Stimulated activated CD8-positive, alpha-beta memory T cell treated with anti-CD3 and anti-CD28 coated beads, Interleukin-7, amount 100 ng/mL, for 4 hours (primary cell): Measurements from ENCODE around the gene XYLT1.

Experiments used
- DNase-seq, 2 donors: peaks; one replicate each; pipeline ENCODE4 v3.0.0-alpha.2; 2020; ENCODE audit warnings: low read depth in 2 of 2

The XYLT1 gene

GRCh38 chr16:17357307-17358062 lies 113.3 kb downstream of the XYLT1 start:
- DNase-seq, result no peak

GRCh38 chr16:17356243-17356933 lies 114.4 kb downstream of the XYLT1 start:
- DNase-seq, result no peak

DNA sequence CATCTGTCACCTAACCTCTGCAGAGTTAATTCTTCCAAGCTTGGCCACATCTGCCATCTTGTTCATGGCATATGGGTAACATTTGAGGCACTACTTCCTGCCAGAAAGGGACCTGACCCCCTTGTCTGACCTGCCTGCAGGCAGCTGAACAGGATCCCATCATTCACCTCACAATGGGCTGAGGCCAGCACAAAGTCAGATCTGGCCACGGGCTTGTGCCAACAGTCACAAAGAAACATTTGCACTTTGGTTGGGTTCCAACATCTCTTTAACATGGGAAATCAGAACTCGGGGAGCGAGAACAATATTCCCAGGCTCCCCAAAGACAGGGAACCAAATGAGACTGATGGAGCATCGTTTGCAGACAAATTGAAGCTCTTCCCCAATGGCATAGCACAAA lies 116.1 kb downstream of the XYLT1 start:
- DNase-seq, result no peak

DNA sequence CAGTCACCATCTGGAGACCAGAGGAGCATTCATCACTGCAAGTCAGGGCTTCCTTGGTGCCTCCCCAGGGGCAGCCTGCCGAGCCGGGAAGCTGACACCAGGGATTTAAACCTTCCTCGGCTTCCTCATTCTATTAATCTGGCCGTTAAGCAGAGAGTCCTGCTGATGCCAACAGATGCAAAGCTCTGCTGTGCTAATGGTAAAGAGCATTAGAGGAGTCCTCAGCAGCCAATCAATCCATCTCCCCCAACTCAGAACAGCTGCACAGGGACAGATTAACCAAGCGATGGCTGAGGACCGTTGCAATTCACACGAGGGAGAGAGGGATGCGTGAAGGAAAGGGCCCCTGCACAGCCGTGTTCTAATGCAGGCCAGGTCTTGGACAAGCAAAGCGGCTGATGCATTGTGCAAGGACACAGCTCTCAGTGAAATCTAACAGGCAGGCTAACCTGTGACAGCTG lies 116.6 kb downstream of the XYLT1 start:
- DNase-seq, result no peak

DNA sequence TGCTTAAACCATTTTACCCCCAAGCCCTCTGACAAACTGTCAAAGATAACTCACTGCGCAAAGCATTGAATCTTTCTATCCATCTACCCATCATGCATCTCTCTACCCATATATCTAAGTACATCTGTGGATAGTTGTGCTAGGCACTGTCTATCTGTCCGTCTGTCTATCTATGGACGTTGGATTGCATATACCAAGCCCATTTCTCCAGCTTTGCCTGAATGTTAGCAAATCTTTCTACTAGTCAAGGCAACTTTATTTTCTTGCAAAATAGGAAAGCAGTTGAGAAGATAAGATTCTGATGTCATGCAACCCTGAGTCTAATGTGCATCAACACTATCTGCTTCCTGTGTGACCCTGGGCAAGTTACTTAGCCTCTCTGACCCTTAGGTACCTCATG lies 117.2 kb downstream of the XYLT1 start:
- DNase-seq, result no peak

DNA sequence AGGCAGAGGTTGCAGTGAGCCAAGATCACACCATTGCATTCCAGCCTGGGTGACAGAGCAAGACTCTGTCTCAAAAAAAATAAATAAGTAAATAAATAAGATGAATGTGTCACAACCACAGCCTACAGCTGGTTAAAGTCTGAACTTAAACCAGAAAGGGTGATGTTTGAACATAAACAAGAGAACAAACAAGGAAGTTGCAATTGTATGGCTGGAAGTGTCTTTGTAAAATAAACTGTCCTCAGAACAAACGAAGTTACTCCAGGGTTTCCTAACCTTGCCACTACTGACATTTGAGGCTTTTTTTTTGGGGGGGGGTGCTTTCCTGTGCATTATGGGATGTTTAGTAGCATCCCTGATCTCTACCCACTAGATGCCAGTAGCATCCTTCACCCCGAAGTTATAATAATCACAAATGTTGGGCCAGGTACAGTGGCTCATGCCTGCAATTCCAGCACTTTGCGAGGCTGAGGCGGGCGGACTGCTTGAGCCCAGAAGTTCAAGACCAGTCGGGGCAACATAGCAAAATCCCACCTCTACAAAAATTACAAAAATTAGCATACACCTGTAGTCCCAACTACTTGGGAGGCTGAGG lies 119.2 kb downstream of the XYLT1 start:
- DNase-seq, result no peak

DNA sequence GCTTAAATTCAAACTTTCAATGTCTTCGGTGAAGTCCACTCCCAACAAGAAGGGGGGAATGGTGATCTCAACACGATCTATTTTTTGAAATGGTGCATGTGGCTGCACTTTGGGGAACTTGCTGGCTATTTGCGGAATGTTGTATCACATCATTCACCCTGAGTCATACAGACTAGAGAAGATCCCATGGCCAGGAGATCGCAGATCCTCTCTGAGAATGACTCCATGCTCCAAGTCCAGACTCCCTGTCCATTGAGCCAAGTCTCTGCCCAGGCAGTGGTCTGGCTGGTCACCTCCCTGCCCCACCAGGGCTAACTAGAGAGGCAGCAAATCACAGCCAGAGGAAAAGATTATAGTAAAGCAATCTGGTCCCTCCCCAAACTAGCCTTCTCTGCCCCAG lies 120.6 kb downstream of the XYLT1 start:
- no peak for DNase-seq

GRCh38 chr16:17348826-17349225 lies 121.9 kb downstream of the XYLT1 start:
- DNase-seq, result no peak

- DNase-seq, result no peak
These were observed 122.5 kb downstream of the XYLT1 start for GRCh38 chr16:17348042-17348783.

- no peak for DNase-seq
These were observed 123.1 kb downstream of the XYLT1 start for GRCh38 chr16:17347624-17348023.

DNA sequence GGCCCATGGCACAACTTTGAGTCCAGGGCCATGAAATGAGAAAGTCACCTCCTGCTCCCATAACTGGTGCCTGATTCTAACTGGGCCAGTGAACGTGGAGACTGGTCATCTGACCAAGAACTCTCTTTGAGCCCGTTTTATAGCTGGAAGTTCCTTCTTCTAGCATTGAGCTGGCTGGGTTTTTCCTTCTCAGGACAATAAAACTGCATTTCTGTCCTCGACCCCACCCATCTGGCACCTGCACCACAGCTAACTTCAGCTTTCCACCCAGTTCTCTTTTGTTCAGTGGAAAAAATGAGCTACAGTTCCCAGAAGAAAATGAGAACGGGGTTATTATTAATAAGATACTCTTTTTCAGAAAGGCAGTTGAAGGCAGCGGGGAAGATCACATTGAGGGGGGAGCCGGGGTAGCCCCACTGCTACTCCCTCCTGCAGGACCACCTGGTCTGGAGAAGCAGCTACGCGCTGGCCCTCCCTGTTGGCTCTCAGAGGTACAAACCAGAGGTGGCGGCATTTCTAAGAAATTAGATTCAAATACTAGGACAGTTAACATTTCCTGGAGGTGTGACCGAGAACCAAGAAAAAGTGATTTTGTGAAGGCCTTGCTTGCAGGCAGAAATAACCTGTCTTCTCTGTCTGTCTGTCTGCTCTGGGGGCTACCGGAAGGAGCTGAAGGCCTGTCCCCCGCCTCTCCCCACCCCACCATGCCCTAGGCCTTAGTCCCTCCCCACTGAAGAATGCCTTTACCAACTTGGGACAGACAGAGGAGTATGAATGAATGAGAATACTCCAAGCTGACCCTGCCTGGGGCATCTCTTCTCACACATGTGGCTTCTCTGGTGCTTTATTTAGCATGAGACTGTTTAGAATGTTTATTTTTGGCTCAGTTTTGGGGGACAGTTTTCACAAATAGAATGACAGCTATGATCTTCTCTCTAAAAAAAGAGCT lies 123.9 kb downstream of the XYLT1 start:
- no peak for DNase-seq

DNA sequence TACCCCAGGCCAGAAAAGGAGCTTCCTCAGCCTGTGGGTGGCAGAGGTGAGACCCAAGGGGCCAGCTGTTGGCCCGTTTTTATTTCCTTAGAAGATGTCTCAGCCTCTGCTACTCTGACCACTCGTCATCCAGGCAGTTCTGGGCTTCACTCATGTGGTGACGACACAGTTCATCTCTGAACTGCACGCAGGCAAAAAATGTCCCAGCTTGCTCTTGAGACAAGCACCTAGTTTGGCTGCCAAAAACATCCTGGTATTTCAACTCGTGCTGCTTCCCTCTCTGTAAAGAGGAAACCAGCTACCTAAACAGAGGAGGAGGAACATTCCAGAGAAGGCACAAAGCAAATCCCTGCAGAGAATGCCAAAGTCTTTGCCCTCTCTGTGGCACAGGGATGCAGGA lies 125.7 kb downstream of the XYLT1 start:
- no peak for DNase-seq

DNA sequence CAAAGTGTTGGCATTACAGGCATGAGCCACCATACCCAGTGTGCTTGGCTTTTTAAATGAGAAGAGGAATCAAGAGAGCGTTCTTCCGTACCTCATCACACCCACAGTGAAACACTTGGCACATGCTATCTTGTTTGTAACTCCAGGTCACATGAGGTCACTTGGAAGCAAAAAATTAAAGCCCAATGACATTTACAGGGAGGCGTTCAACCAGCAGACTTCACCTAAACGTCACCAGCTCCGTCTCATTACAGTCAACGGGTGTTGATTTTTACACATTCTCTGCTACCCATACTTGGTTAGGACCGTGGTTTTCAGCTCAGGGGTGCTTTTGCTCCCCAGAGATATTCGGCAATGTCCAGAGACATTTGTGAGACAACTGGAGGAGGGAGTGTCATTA lies 127.0 kb downstream of the XYLT1 start:
- DNase-seq, result no peak

DNA sequence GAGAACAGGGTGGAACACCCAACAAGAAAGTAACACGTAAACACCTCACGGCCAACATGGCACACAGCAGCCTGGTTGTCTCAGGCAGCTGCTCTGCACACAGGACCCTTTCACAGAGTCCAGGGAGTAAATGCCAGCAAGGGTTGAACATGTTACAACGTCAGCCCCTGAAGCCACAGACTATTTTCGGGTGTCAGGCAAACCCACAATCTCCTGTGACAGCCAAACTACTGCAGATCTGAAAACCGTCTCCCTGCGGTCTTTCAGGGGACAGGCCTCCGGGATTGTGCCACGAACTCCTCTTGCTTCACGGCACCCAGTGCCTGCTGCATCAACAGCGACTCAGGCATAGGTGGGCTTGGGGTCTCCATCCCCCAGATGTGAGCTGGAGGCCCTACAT lies 127.7 kb downstream of the XYLT1 start:
- DNase-seq, result peak in 1 of 2 donors; percentile 35

DNA sequence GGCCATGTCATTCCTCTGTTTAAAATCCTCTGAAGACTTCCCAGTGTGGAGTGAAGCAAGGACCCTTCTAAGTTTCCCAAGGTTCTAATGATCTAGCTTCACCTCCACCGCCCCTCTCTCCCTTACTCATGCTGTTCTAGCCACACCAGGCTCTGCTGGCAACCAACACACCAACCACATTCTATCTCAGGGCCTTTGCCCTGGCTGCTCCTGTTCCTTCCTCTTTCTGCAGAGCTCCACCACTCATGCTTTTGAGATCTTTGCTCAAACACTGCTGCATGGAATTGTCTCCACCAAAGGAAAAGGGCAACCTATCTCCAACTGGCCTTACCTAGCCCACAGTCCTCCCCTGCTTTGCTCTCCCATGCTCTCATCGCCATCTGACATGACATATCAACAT lies 128.7 kb downstream of the XYLT1 start:
- DNase-seq, result no peak

- DNase-seq, result no peak
These were observed 130.0 kb downstream of the XYLT1 start for GRCh38 chr16:17340804-17341203.

GRCh38 chr16:17339764-17340541 lies 130.8 kb downstream of the XYLT1 start:
- DNase-seq, result no peak

DNA sequence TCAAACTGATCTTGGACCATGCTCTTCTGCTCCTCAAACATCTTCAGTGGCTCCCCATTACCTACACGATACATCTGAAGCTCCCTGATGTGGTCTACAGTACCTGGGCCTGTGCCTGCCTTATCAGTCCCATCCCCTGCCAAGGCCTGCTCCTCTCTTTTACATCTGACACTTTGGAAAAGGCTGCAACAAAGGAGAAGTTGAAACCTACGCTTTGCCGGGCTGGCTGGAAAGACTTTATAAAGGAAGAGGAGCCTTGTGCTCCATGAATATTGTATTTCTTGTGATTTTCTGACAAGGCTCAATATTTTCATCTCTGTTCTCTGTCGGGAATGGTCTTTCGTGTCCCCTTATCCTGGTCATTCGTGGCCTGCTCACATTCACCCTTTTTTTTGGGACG lies 132.5 kb downstream of the XYLT1 start:
- DNase-seq, result no peak

GRCh38 chr16:17336530-17336900 lies 134.2 kb downstream of the XYLT1 start:
- DNase-seq, result no peak

DNA sequence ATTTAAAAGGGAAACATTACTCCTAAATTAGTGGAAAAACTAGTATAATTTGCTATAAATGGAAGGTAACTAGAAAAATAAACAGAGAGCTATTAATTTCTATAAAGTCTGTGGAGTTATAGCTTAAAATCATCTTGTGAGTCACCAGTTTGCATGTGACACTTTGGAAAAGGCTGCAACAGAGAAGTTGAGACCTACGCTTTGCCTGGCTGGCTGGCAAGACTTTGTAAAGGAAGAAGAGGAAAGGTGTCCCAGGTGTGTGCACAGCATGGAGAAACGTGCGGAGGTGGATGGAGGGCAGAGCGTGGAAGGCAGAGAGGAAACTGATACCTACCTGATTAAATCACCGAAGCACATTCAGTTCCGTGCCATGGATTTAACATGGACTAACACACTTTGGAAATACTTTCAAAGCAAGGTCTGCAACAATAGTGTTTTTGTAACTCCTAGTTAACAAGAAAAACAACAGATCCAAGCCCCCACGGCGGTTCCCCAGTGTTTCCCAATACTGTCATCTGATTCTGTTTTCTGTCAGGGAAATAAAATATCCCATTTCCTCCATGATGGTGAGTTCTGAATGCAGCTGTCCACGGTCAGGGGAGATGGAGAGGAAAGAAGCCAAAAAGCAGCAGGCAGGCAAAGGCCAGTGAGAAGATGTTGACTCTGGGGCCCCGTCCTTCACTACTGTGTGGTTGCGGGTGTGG lies 134.8 kb downstream of the XYLT1 start:
- DNase-seq, result no peak
